Naive B cell (primary cell): ENCODE data around the gene CLSTN2. TPM values are rescaled to one million over a fixed set of nuclear protein-coding genes. Genes with fewer than 3 reads are reported as not detected.

ENCODE experiments used
- ATAC-seq, 2 donors: fragments of 150-1000 bp; cut with Tn5 transposase; 2 replicates each; pipeline ENCODE4 v1.10.0; 2021; ENCODE audit warnings: low read depth in 2 of 2, mild to moderate bottlenecking in 2 of 2, moderate library complexity in 2 of 2
- DNase-seq: peaks from one replicate; pipeline ENCODE4 v3.0.0; 2022
- H3K27ac Mint-ChIP-seq, 6 donors: one replicate each; pipeline ENCODE4 v1.8.0; 2020 to 2022; ENCODE audit warnings: mild to moderate bottlenecking in 6 of 6, mixed read lengths in 6 of 6, moderate library complexity in 5 of 6, inconsistent platforms in 2 of 6
- H3K27me3 Mint-ChIP-seq, 3 donors: one replicate each; pipeline ENCODE4 v1.8.0; 2021 to 2022; ENCODE audit warnings: mixed read lengths in 3 of 3, mild to moderate bottlenecking in 1 of 3
- H3K36me3 Mint-ChIP-seq, 2 donors: one replicate each; pipeline ENCODE4 v1.8.0; 2020 to 2022; ENCODE audit warnings: mixed read lengths in 2 of 2, inconsistent platforms in 1 of 2, mild to moderate bottlenecking in 1 of 2
- H3K4me1 Mint-ChIP-seq, 3 donors: one replicate each; pipeline ENCODE4 v1.8.0; 2020 to 2022; ENCODE audit warnings: mixed read lengths in 3 of 3, inconsistent platforms in 1 of 3, mild to moderate bottlenecking in 1 of 3, moderate library complexity in 1 of 3
- H3K4me3 Mint-ChIP-seq, 8 donors: one replicate each; pipeline ENCODE4 v1.8.0; 2020 to 2022; ENCODE audit warnings: mild to moderate bottlenecking in 8 of 8, mixed read lengths in 8 of 8, moderate library complexity in 8 of 8, inconsistent platforms in 2 of 8
- H3K9me3 Mint-ChIP-seq, 7 donors: one replicate each; pipeline ENCODE4 v1.8.0; 2020 to 2022; ENCODE audit warnings: mixed read lengths in 7 of 7, mild to moderate bottlenecking in 5 of 7, inconsistent platforms in 2 of 7, moderate library complexity in 1 of 7
- polyA plus RNA-seq, 6 donors: library from polyadenylated mRNA; unstranded; fragments of 300-500 nt; fragmentation: Illumina TruSeq; gene quantifications; one replicate each; pipeline ENCODE4 v1.2.3, GENCODE V29; 2021; ENCODE audit warnings: low read depth in 6 of 6

Gene CLSTN2
- polyA plus RNA-seq, 6 donors from 2014 or later, result not detected

- ATAC-seq (no peak), DNase-seq (no peak)
- Mint-ChIP-seq H3K27me3 (peaks cover 0 to 6% (median 5%) of the 10 kb centered on the region in 3 donors), H3K36me3 (no peaks in the 10 kb centered on the region), H3K9me3 (peaks cover 0 to 8% (median 5%) of the 10 kb centered on the region in 7 donors), H3K27ac (no peak overlapping the region), H3K4me3 (no peak overlapping the region), H3K4me1 (no peaks in the 10 kb centered on the region)
Observed at GRCh38 chr3:140375002-140375401, 440.0 kb downstream of the CLSTN2 start.

GRCh38 chr3:140376136-140376889, 441.3 kb downstream of the CLSTN2 start:
- DNase-seq, result no peak
- peaks cover 0 to 8% (median 5%) of the 10 kb centered on the region in 7 donors for H3K9me3 Mint-ChIP-seq
- no peaks in the 10 kb centered on the region for H3K4me1 Mint-ChIP-seq
- no peak for ATAC-seq
- H3K27me3 Mint-ChIP-seq, result peaks cover 0 to 5% (median 5%) of the 10 kb centered on the region in 3 donors
- no peak overlapping the region for H3K4me3 Mint-ChIP-seq
- H3K36me3 Mint-ChIP-seq, result no peaks in the 10 kb centered on the region
- H3K27ac Mint-ChIP-seq, result no peak overlapping the region

GRCh38 chr3:140377644-140378043, 442.7 kb downstream of the CLSTN2 start:
- peaks cover 0 to 5% (median 5%) of the 10 kb centered on the region in 3 donors for H3K27me3 Mint-ChIP-seq
- no peak for ATAC-seq

GRCh38 chr3:140378571-140379340, 443.8 kb downstream of the CLSTN2 start:
- Mint-ChIP-seq H3K4me1 (no peaks in the 10 kb centered on the region), H3K9me3 (peaks cover 0 to 8% (median 5%) of the 10 kb centered on the region in 7 donors), H3K27me3 (peaks cover 0 to 5% (median 5%) of the 10 kb centered on the region in 3 donors), H3K27ac (no peak overlapping the region), H3K36me3 (no peaks in the 10 kb centered on the region), H3K4me3 (no peak overlapping the region)
- DNase-seq (no peak), ATAC-seq (no peak)

More at GRCh38 chr3:140377644-140378043, 442.7 kb downstream of the CLSTN2 start:
- no peaks in the 10 kb centered on the region for H3K36me3 Mint-ChIP-seq
- no peak for DNase-seq
- peaks cover 0 to 8% (median 5%) of the 10 kb centered on the region in 7 donors for H3K9me3 Mint-ChIP-seq
- no peak overlapping the region for H3K4me3 Mint-ChIP-seq
- H3K4me1 Mint-ChIP-seq, result no peaks in the 10 kb centered on the region
- no peak overlapping the region for H3K27ac Mint-ChIP-seq

GRCh38 chr3:140384028-140384771, 449.2 kb downstream of the CLSTN2 start:
- Mint-ChIP-seq H3K9me3 (peaks cover 0 to 5% (median 0%) of the 10 kb centered on the region in 7 donors), H3K36me3 (no peaks in the 10 kb centered on the region), H3K4me1 (no peaks in the 10 kb centered on the region), H3K27ac (no peak overlapping the region), H3K4me3 (no peak overlapping the region), H3K27me3 (no peaks in the 10 kb centered on the region)
- DNase-seq (no peak), ATAC-seq (no peak)

GRCh38 chr3:140384876-140385275, 449.9 kb downstream of the CLSTN2 start:
- H3K9me3 Mint-ChIP-seq, result peaks cover 0 to 4% (median 0%) of the 10 kb centered on the region in 7 donors
- H3K27ac Mint-ChIP-seq, result no peak overlapping the region
- no peaks in the 10 kb centered on the region for H3K4me1 Mint-ChIP-seq
- no peak overlapping the region for H3K4me3 Mint-ChIP-seq
- no peaks in the 10 kb centered on the region for H3K27me3 Mint-ChIP-seq
- no peaks in the 10 kb centered on the region for H3K36me3 Mint-ChIP-seq
- DNase-seq (no peak), ATAC-seq (no peak)

GRCh38 chr3:140386357-140387100, 451.5 kb downstream of the CLSTN2 start:
- no peak for DNase-seq
- H3K9me3 Mint-ChIP-seq, result peaks cover 0 to 3% (median 0%) of the 10 kb centered on the region in 7 donors
- no peaks in the 10 kb centered on the region for H3K36me3 Mint-ChIP-seq
- no peak overlapping the region for H3K4me3 Mint-ChIP-seq
- ATAC-seq, result no peak
- H3K4me1 Mint-ChIP-seq, result no peaks in the 10 kb centered on the region
- no peaks in the 10 kb centered on the region for H3K27me3 Mint-ChIP-seq
- H3K27ac Mint-ChIP-seq, result no peak overlapping the region

GRCh38 chr3:140387244-140387643, 452.3 kb downstream of the CLSTN2 start:
- no peaks in the 10 kb centered on the region for H3K27me3 Mint-ChIP-seq
- H3K9me3 Mint-ChIP-seq, result peaks cover 0 to 3% (median 0%) of the 10 kb centered on the region in 7 donors
- H3K4me1 Mint-ChIP-seq, result no peaks in the 10 kb centered on the region
- no peaks in the 10 kb centered on the region for H3K36me3 Mint-ChIP-seq
- H3K4me3 Mint-ChIP-seq, result no peak overlapping the region
- H3K27ac Mint-ChIP-seq, result no peak overlapping the region
- DNase-seq (no peak), ATAC-seq (no peak)

GRCh38 chr3:140388202-140388922, 453.4 kb downstream of the CLSTN2 start:
- H3K27ac Mint-ChIP-seq, result no peak overlapping the region
- H3K4me1 Mint-ChIP-seq, result no peaks in the 10 kb centered on the region
- DNase-seq (no peak), ATAC-seq (no peak)
- no peaks in the 10 kb centered on the region for H3K36me3 Mint-ChIP-seq
- H3K4me3 Mint-ChIP-seq, result no peak overlapping the region
- H3K27me3 Mint-ChIP-seq, result no peaks in the 10 kb centered on the region
- H3K9me3 Mint-ChIP-seq, result peaks cover 0 to 3% (median 0%) of the 10 kb centered on the region in 7 donors

- Mint-ChIP-seq H3K4me1 (no peaks in the 10 kb centered on the region), H3K27me3 (peaks cover 0 to 4% (median 0%) of the 10 kb centered on the region in 3 donors), H3K36me3 (no peaks in the 10 kb centered on the region), H3K9me3 (peaks cover 0 to 3% (median 0%) of the 10 kb centered on the region in 7 donors), H3K4me3 (no peak overlapping the region), H3K27ac (no peak overlapping the region)
- ATAC-seq, result no peak
- no peak for DNase-seq
Observed at GRCh38 chr3:140391061-140391460, 456.1 kb downstream of the CLSTN2 start.

- H3K4me1 Mint-ChIP-seq, result no peaks in the 10 kb centered on the region
- H3K4me3 Mint-ChIP-seq, result no peak overlapping the region
- peaks cover 0 to 4% (median 0%) of the 10 kb centered on the region in 3 donors for H3K27me3 Mint-ChIP-seq
- ATAC-seq, result no peak
- H3K36me3 Mint-ChIP-seq, result no peaks in the 10 kb centered on the region
- no peak for DNase-seq
- H3K9me3 Mint-ChIP-seq, result no peaks in the 10 kb centered on the region
- H3K27ac Mint-ChIP-seq, result no peak overlapping the region
Observed at GRCh38 chr3:140394488-140395133, 459.6 kb downstream of the CLSTN2 start.
